GM19043 (cell line): ENCODE data around the gene GRID2.

Source experiments
- ATAC-seq: cut with Tn5 transposase; IDR thresholded peaks from one replicate; pipeline ENCODE4 v1.9.1; 2021; ENCODE audit warnings: low read depth; ENCODE audit not compliant: unreplicated experiment

The GRID2 gene

GRCh38 chr4:93169966-93170365, 866.2 kb downstream of the GRID2 start:
- ATAC-seq, result no peak

- no peak for ATAC-seq
Observed at GRCh38 chr4:93174598-93174997, 870.8 kb downstream of the GRID2 start.

- ATAC-seq, result no peak
Observed at GRCh38 chr4:93178279-93178678, 874.5 kb downstream of the GRID2 start.

- ATAC-seq, result no peak
Observed at GRCh38 chr4:93179044-93179443, 875.3 kb downstream of the GRID2 start.

DNA sequence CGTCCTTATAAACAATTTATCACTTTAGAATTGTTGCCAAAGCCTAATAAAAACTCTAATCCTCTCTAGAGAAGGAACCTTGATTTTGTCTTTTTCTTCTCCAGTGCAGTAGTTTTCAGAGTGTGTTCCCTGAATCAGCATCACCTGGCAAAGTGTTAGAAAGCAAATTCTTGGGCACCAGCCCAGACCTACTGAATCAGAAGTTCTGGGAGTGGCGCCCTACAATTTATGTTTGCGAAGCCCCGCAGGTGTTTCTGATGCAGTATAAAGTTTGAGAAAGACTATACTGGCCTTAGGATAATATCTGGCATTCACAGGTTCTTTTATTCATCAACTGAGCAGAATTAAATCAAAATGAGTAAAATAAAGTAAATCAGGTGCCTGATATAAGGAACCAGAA, 879.0 kb downstream of the GRID2 start:
- no peak for ATAC-seq

DNA sequence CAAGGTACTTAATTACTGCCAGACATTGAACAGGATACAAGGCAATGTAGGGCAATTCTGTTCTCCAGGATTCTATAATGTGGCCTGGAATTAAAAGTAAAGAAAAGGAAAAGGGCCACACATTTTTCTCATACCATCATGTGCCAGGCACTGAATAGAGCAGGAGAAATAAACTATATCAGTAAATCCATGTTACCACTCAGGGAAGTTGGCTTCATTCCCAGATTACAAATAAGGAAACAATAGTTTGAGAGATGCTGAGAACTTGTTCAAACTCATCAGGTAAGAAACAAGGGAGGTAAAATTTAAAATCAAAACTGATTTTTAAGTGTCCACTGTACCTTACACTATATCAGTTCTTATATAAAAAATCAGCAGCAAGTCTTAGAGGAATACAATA, 879.8 kb downstream of the GRID2 start:
- ATAC-seq, result no peak

DNA sequence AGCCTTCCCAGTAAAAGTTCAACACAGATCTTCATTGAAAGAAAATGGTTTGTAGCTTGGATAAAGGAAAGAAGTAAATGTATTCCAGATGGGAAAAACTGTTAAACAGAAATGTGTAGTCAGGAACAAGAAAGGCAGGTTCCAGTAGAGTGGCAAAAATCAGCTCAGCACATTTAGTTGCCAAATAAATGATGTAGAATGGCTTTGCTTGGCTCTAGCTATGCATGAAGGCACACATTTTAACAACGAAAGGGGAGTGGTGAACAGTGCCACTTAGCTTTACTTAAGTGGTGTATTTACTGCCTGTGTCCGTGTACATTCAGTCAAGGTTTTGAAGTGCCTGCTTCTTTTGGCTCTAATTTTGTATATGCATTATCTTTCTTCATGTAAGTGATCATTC, 880.3 kb downstream of the GRID2 start:
- no peak for ATAC-seq

- no peak for ATAC-seq
Observed at GRCh38 chr4:93186846-93187245, 883.1 kb downstream of the GRID2 start.

DNA sequence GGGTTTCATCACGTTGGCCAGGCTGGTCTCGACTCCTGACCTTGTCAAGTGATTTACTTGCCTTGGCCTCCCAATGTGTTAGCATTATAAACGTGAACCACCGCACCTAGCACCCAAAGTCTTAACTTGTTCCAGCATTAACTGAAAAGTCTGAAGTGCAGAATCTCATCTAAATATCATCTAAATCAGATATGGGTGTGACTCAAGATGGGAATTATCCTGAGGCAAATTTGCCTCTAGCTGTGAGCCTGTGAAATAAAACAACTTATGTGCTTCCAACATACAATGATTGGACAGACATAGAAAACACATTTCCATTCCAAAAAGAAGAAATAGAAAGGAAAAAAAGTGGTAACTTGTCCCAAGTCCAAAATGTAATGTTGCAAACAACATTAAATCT, 883.7 kb downstream of the GRID2 start:
- no peak for ATAC-seq

DNA sequence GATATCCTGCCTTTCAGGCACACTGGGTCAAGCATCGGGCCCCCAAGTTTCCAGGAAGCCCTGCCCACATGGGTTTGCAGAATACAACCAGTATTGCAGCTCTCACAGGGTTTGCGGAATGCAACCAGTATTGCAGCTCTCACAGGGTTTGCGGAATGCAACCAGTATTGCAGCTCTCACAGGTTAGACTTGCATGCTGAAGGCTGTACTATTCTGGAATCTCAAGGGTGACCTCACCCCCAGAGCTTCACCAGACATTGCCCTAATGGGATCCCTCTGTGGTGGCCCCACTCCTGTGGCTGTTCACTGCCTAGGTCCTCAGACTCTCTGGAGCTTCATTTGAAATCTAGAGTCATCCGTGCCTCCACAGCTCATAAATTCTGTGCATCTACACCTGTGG, 884.1 kb downstream of the GRID2 start:
- no peak for ATAC-seq

GRCh38 chr4:93199492-93199891, 895.7 kb downstream of the GRID2 start:
- peak; percentile 47 for ATAC-seq

GRCh38 chr4:93201471-93202096, 897.8 kb downstream of the GRID2 start:
- no peak for ATAC-seq

DNA sequence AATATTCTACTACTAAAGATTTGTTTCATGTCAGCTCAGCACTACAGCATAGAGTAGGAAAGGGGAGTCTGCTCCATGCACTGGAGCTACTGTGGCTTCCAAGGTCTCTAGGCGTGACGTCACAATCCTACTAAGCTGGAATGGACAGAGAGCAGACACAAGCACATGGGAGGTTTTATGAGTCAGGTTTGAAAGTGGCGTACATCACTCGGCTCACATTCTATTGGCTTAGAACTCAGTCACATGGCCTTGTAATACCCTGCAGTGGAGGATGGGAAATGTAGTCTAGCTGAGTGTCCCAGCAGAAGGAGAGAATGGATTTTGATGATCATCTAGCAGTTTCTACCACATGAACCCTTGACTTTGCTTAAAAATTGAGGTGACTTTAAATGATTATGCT, 899.9 kb downstream of the GRID2 start:
- ATAC-seq, result no peak

DNA sequence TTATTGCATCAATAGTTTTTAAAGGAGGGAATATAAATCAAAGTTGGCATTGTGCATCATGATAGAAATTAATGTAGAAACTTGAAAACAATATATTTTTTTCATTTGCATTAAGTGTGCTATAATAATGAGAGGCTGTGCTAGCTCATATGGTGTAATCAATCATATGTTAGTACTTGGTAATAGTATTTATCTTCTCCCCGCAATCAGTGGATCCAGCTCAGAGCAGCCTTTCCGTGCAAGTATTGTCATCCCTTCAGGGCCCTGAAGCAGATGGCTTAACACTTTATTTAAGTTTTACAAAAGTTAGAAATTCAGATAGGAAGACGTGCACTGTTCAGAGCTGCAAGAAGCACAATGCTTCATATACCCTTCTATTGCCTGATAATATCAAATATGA, 908.5 kb downstream of the GRID2 start:
- no peak for ATAC-seq

- no peak for ATAC-seq
Observed at GRCh38 chr4:93216646-93217045, 912.9 kb downstream of the GRID2 start.

DNA sequence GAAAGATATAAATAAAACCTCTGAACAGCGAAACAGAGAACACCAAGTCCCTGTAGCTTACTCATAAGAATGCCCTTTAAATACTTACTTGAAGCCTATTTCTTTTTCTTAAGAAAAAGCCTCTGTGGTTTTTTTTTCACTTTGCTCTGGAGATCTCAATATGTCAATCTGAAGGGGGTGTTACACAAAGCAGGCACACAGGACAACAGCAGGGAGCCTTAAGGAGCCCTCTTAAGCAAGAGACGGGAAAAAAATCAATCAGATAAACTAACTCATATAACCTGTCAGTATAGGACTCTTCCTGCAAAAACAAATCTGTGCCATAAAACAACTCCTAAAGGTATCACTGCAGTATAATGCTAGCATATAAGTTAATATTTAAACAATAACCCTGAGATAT, 913.7 kb downstream of the GRID2 start:
- ATAC-seq, result no peak

- no peak for ATAC-seq
Observed at GRCh38 chr4:93221771-93222170, 918.0 kb downstream of the GRID2 start.

DNA sequence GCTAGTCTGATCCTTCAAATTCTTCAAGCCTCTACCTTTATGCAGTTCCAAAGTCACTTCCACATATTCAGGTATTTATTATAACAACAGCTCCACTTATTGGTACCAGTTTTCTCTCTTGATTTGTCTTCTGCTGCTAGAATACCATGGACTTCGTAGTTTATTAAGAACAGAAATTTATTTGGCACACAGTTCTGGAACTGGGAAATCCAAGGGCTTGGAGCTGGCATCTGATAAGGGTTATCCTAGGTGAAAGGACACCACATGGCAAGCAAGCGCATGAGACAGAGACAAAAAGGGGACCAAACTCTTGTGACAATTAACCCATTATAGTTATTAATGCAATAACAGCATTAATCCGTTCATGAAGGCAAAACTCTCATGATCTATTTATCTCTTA, 924.3 kb downstream of the GRID2 start:
- no peak for ATAC-seq

GRCh38 chr4:93232883-93233282, 929.1 kb downstream of the GRID2 start:
- ATAC-seq, result no peak

- no peak for ATAC-seq
Observed at GRCh38 chr4:93237521-93237920, 933.8 kb downstream of the GRID2 start.

GRCh38 chr4:93243262-93243661, 939.5 kb downstream of the GRID2 start:
- ATAC-seq, result no peak

DNA sequence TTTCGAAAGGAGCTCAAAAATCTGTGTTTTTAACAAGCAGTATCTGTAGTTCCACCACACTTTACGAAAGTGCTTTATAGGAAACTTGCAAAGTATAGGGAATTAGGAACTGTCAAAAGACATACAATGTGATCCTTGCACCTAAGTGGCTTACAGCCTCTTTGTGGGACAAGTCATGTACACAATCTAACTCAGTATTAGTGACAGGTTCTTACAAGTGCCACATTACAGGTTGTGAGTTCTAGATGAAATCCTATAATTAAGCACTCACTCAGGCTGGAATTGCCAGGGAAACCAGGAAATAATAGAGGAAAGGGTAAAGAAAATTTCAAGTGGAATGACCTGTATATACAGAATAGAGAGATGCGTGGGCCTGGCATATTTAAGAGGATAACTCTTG, 957.4 kb downstream of the GRID2 start:
- no peak for ATAC-seq

GRCh38 chr4:93263166-93263565, 959.4 kb downstream of the GRID2 start:
- ATAC-seq, result no peak
